HepG2 (cell line): ENCODE results near the gene PLEKHA3. TPM values are rescaled to one million over a fixed set of nuclear protein-coding genes. Genes with fewer than 3 reads are reported as not detected.

ENCODE experiments used
- BRF2 ChIP-seq: sonication (generic); formaldehyde crosslinking; IDR thresholded peaks from 2 replicates; pipeline ENCODE4 v1.8.1; 2022; ENCODE audit warnings: mild to moderate bottlenecking, missing genetic modification reagents
- CHCHD3 ChIP-seq: sonication (generic); formaldehyde crosslinking; IDR thresholded peaks from 2 replicates; pipeline ENCODE4 v1.8.0; 2022; ENCODE audit warnings: mild to moderate bottlenecking, missing genetic modification reagents, moderate library complexity
- IRF1 ChIP-seq: sonication (generic); formaldehyde crosslinking; IDR thresholded peaks from 2 replicates; pipeline ENCODE4 v1.4.0; 2020; ENCODE audit warnings: low read depth, mild to moderate bottlenecking, missing genetic modification reagents
- KDM1A ChIP-seq: IDR thresholded peaks from 2 replicates; pipeline ENCODE4 v1.6.1; 2016; ENCODE audit warnings: missing compliant biosample characterization
- KLF13 ChIP-seq: sonication (generic); formaldehyde crosslinking; IDR thresholded peaks from 2 replicates; pipeline ENCODE4 v1.4.0; 2020; ENCODE audit warnings: mild to moderate bottlenecking, missing genetic modification reagents
- PAF1 ChIP-seq: IDR thresholded peaks from 2 replicates; pipeline ENCODE4 v1.6.1; 2016; ENCODE audit warnings: missing genetic modification reagents, missing compliant biosample characterization
- PPARG ChIP-seq: conservative IDR thresholded peaks from 2 replicates; pipeline ENCODE4 v1.6.1; 2016; ENCODE audit warnings: missing biosample characterization, missing genetic modification reagents
- PRPF4 ChIP-seq: fragments of 200-400 bp; formaldehyde crosslinking; IDR thresholded peaks from 2 replicates; pipeline ENCODE4 v1.6.1; 2016; ENCODE audit warnings: low read length, low read depth; ENCODE audit not compliant: poor library complexity, severe bottlenecking
- SKI ChIP-seq: fragments of 450-650 bp; IDR thresholded peaks from one replicate; pipeline ENCODE4 v1.6.1; 2018; ENCODE audit warnings: mild to moderate bottlenecking; ENCODE audit not compliant: partially characterized antibody
- ZBTB8A ChIP-seq: sonication (generic); formaldehyde crosslinking; IDR thresholded peaks from 2 replicates; pipeline ENCODE4 v1.4.0; 2020; ENCODE audit warnings: mild to moderate bottlenecking, low read depth, missing genetic modification reagents, borderline replicate concordance
- ZFP90 ChIP-seq: sonication (generic); formaldehyde crosslinking; IDR thresholded peaks from 2 replicates; pipeline ENCODE4 v1.8.0; 2022; ENCODE audit warnings: missing genetic modification reagents, mild to moderate bottlenecking, inconsistent platforms, borderline replicate concordance
- ZFX ChIP-seq: sonication (generic); formaldehyde crosslinking; IDR thresholded peaks from 2 replicates; pipeline ENCODE4 v1.4.0; 2020; ENCODE audit warnings: mild to moderate bottlenecking, low read depth, missing genetic modification reagents, moderate library complexity
- ZNF12 ChIP-seq: sonication (generic); formaldehyde crosslinking; IDR thresholded peaks from 2 replicates; pipeline ENCODE4 v1.5.0; 2020; ENCODE audit warnings: missing genetic modification reagents
- ZNF160 ChIP-seq: sonication (generic); formaldehyde crosslinking; IDR thresholded peaks from 2 replicates; pipeline ENCODE4 v1.8.0; 2022; ENCODE audit warnings: mild to moderate bottlenecking, inconsistent platforms, missing genetic modification reagents
- ZNF280D ChIP-seq: sonication (generic); formaldehyde crosslinking; IDR thresholded peaks from 2 replicates; pipeline ENCODE4 v1.5.1; 2020; ENCODE audit warnings: mild to moderate bottlenecking, missing genetic modification reagents
- ZNF510 ChIP-seq: sonication (generic); formaldehyde crosslinking; IDR thresholded peaks from 2 replicates; pipeline ENCODE4 v1.4.0; 2020; ENCODE audit warnings: low read depth, mild to moderate bottlenecking, missing genetic modification reagents
- ZNF670 ChIP-seq: sonication (generic); formaldehyde crosslinking; IDR thresholded peaks from 2 replicates; pipeline ENCODE4 v1.8.0; 2022; ENCODE audit warnings: mild to moderate bottlenecking, missing genetic modification reagents, borderline replicate concordance
- ZNF879 ChIP-seq: sonication (generic); formaldehyde crosslinking; IDR thresholded peaks from 2 replicates; pipeline ENCODE4 v1.8.1; 2023; ENCODE audit warnings: missing genetic modification reagents
- polyA plus RNA-seq, 8 experiments: library from polyadenylated mRNA; depleted of rRNA in 3 of 8; stranded (reverse) in 7 of 8; unstranded in 1 of 8; fragments of >200 nt; fragmentation: Illumina TruSeq in 4 of 8; extraction: Trizol in 4 of 8; gene quantifications; 2 replicates each; pipeline versions ENCODE4 v1.2.1 to v1.2.3, GENCODE V29; 2011 to 2016; ENCODE audit warnings: low read depth in 4 of 8, missing spikeins in 1 of 8, mixed read lengths in 1 of 8; ENCODE audit not compliant: insufficient read depth in 1 of 8
- total RNA-seq, 5 experiments: library from RNA; depleted of rRNA; stranded (reverse); fragments of >200 nt; fragmentation: Illumina TruSeq; extraction: Trizol; gene quantifications; 2 replicates each; pipeline ENCODE4 v1.2.3, GENCODE V29; 2016; ENCODE audit warnings: low read depth in 1 of 5
- TF ChIP-seq, protein P1 (sequence below): sonication (generic); formaldehyde crosslinking; IDR thresholded peaks from 2 replicates; pipeline ENCODE4 v1.4.0; 2020; ENCODE audit warnings: missing genetic modification reagents

PLEKHA3 gene
- total and polyA plus RNA-seq, 2 of the 13 experiments (the other 11 are each of a cell fraction or from before 2014, with no cell fraction given): 11.7 to 23.1 TPM

GRCh38 chr2:178480227-178481181 is at the start of gene PLEKHA3 (continued):
- 0 out of 2 replicates have a peak, but pooled peaks have one; percentile 40 for TF ChIP-seq ZNF280D
- TF ChIP-seq BRF2 (CRISPR knock-in tag): 0 out of 2 replicates have a peak, but pooled peaks have one; percentile 65
- peak; percentile 83 for TF ChIP-seq SKI
- TF ChIP-seq ZNF12 (CRISPR knock-in tag): 0 out of 2 replicates have a peak, but pooled peaks have one; percentile 19
- TF ChIP-seq ZNF160 (CRISPR knock-in tag): peak; percentile 71; the same call in 1 of the 2 replicates
- no peak for TF ChIP-seq ZNF879 (CRISPR knock-in tag)
- no peak for TF ChIP-seq KDM1A
- TF ChIP-seq ZFX: peak; percentile 96
- 0 out of 2 replicates have a peak, but pooled peaks have one; percentile 66 for TF ChIP-seq ZNF670 (CRISPR knock-in tag)
- TF ChIP-seq PRPF4: no peak
- TF ChIP-seq ZFP90 (CRISPR knock-in tag): peak; percentile 84; the same call in 1 of the 2 replicates
- TF ChIP-seq, protein P1, sequence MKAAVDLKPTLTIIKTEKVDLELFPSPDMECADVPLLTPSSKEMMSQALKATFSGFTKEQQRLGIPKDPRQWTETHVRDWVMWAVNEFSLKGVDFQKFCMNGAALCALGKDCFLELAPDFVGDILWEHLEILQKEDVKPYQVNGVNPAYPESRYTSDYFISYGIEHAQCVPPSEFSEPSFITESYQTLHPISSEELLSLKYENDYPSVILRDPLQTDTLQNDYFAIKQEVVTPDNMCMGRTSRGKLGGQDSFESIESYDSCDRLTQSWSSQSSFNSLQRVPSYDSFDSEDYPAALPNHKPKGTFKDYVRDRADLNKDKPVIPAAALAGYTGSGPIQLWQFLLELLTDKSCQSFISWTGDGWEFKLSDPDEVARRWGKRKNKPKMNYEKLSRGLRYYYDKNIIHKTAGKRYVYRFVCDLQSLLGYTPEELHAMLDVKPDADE (CRISPR knock-in tag): 0 out of 2 replicates have a peak, but pooled peaks have one; percentile 38
- TF ChIP-seq CHCHD3 (CRISPR knock-in tag): no peak
- no peak for TF ChIP-seq PAF1 (CRISPR knock-in tag)
- TF ChIP-seq ZBTB8A: no peak
- no peak; the same call in 1 of the 2 replicates for TF ChIP-seq ZNF510 (CRISPR knock-in tag)
- TF ChIP-seq KLF13 (CRISPR knock-in tag): no peak
- TF ChIP-seq IRF1 (CRISPR knock-in tag): no peak
- TF ChIP-seq PPARG (CRISPR knock-in tag): 0 out of 2 replicates have a peak, but pooled peaks have one; percentile 42
